ENCODE measurements around the gene CFAP99.

The CFAP99 gene

DNA sequence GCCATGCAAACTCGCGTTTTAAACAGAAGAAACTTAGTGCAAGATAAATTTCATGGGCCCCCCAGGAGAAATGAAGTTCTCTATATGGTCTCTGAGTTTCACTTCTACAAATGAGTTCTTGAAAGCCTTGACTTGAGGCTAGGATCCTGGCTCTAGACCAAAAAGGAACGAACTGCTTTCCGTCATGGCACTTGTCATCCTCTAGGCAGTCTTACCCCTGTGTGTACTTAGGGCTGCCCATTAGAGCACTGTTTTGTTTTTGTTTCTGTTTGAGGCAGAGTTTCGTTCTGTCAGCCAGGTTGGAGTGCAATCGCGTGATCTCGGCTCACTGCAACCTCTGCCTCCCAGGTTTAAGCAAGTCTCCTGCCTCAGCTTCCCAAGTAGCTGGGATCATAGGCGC, 79.2 kb downstream of the CFAP99 start:
- DNase-seq (ENCODE audit: low read depth in 2 of 2, low spot score in 1 of 2): no peak

- no peak for DNase-seq (ENCODE audit: low read depth in 2 of 2, low spot score in 1 of 2)
Measured at GRCh38 chr4:2500547-2500946, 81.8 kb downstream of the CFAP99 start.

- DNase-seq (ENCODE audit: low read depth in 2 of 2, low spot score in 1 of 2): no peak
Measured at GRCh38 chr4:2501034-2501594, 82.4 kb downstream of the CFAP99 start.

DNA sequence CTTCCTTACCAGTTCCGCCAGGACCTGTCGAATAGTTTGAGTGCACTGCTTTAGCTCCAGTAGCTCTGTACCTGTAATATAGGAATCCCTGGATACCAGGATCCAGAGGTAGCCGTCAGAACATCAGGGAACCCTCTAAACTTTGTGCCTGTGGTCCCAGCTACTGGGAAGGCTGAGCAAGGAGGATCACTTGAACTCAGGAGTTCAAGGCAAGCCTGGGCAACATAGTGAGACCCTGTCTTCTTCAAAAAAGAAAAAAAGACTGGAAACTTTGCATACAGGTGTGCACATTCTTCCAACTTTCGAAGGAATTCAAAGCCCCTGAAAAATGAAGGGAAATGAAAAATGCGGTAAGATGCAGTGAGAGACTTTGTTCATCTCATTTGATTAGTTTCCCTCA, 85.1 kb downstream of the CFAP99 start:
- no peak for DNase-seq (ENCODE audit: low read depth in 2 of 2, low spot score in 1 of 2)

DNA sequence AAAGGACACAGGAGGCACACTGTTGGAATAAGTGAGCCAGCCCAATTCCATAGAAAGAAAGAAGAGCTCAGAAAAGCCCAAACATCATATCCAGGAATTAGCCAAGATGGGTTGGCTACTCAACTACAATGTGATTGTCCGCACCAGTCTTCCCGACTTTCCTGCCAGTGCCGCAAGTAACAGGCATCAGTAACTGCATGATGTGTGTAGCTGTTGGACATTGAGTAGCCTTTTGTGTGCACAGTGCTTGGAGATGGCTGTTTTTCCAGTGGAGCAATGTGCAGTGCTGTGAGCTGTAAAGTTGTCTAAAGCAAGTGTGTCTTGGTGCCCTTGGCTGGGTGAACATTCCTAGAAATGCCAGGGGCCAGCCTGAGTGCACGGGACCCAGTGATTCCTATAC, 88.5 kb downstream of the CFAP99 start:
- DNase-seq (ENCODE audit: low read depth in 2 of 2, low spot score in 1 of 2): no peak

- no peak for DNase-seq (ENCODE audit: low read depth in 2 of 2, low spot score in 1 of 2)
Measured at GRCh38 chr4:2507855-2508254, 89.1 kb downstream of the CFAP99 start.

GRCh38 chr4:2510351-2511259, 91.8 kb downstream of the CFAP99 start:
- DNase-seq (ENCODE audit: low read depth in 2 of 2, low spot score in 1 of 2): no peak

DNA sequence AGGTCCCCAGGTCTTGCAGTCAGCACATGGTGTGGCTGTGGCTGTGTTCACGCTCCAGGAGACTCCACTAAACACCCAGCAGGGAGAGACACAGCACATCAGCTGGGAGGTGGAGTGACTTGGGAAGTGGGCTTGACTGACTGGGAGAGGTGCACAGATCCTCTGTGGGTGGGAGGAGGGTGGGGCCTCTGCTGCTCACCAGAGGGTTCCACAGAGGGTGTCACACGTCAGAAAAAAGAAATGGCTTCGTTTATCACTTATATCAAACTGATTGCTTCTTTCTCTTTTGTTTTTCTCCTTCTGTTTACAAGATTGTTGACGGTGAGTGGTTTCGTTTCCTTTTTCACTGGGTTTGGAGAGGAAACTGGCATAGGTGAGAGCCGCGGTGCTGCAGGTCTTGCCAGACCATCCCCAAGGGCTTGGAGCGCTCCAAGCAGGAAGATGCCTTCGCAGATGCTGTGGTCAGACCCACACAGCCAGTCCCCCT, 92.9 kb downstream of the CFAP99 start:
- no peak for DNase-seq (ENCODE audit: low read depth in 2 of 2, low spot score in 1 of 2)
